HL-60/S4 treated with phorbol 12-myristate 13-acetate at 8.2 ng/mL for 4 days and 3 days (cell line): ENCODE data around the gene GJB3.
"Not testable (repeated sequence)": the region's sequence is repeated elsewhere in the genome, so short reads cannot be mapped to it uniquely, and the experiment has no call there.

Experiments
- in situ Hi-C: fragments of 300-500 bp; cut with MboI; formaldehyde crosslinking; loops from 2 replicates; pipeline ENCODE4 v1.15.0; 2022; ENCODE audit warnings: low sequenced_read_pairs

The GJB3 gene

DNA sequence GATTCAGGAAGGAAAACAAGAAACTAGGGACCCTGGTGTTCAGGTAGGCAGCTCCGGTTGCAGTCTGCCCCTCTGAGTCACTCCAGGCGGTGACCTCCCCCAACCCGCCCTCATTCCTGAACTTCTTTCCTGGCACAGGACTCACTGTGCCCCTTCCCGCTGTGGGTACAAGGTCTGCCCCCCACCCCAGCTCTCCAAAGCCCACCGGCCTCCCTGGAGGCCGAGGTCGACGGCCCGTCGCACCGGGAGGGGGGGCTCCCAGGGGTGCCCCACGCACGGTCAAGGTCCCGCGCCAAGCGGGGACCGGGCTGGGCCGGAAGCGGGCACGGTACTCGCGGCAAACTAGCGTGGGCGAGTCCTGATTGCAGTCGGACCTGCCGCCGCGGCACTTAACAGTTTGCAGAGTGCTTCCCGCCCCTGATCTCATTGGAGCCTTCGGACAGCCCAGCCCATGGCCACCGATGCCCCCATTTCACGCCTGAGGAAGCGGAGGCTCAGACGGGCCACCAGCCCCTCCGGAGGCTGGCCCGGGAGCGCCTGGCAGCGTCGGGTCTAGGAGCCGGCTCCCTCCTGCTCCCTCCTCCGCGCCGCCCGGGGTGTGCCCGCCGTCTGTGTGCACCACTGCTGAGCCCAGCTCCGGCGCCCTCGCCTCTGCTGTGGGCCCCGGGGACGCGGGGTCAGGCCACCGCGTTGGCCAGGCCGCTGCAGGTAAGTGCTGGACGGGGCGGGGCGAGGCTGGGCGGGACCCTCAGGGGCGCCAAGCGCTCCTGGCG is at the start of gene GJB3:
Gene GJB3, plus strand, starts transcription at position 144 of the 773 bp plus-strand sequence. CDS start 3,549 bp downstream, outside the sequence.
- in situ Hi-C loops, result no loop called here

GRCh38 chr1:34732831-34733230 is 48.2 kb upstream of the GJB3 start:
- in situ Hi-C loops, result not testable (repeated sequence)

DNA sequence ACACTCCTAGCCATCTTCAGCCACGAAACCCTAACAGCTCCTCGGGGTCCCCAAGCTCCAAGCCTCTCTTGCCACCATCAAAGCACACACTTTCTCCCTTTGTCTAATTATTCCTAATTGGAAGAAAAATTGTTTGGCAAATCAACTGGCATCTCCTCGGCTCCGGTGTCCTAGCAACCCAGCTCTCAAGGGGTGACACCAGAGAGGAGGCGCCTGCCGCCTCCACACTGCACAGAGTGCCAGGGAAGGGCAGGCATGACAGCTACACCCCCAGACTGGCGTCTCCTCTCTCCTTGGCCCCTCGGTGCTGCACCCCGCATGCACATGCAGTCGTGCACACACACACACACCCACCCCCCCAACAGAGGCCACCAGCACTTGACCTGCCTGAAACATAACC is 44.3 kb upstream of the GJB3 start:
- in situ Hi-C loops, result no loop called here

DNA sequence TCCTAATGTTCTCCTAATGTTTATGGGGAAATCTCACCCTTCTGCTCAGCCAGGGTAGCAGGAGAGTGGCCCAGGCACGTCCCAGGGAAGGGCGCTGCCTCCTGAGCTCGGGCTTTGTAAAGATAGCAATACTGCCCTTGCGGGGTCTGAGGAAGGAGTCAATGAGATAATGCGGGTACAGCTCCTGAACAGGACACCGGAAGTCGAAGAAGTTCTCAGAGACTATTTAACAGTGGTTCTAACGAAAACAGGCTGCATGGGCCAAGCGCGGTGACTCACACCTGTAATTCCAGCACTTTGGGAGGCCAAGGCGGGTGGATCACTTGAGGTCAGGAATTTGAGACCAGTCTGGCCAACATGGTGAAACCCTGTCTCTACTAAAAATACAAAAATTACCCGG is 43.8 kb upstream of the GJB3 start:
- in situ Hi-C loops, result not testable (repeated sequence)

GRCh38 chr1:34739613-34740012 is 41.4 kb upstream of the GJB3 start:
- in situ Hi-C loops, result no loop called here

DNA sequence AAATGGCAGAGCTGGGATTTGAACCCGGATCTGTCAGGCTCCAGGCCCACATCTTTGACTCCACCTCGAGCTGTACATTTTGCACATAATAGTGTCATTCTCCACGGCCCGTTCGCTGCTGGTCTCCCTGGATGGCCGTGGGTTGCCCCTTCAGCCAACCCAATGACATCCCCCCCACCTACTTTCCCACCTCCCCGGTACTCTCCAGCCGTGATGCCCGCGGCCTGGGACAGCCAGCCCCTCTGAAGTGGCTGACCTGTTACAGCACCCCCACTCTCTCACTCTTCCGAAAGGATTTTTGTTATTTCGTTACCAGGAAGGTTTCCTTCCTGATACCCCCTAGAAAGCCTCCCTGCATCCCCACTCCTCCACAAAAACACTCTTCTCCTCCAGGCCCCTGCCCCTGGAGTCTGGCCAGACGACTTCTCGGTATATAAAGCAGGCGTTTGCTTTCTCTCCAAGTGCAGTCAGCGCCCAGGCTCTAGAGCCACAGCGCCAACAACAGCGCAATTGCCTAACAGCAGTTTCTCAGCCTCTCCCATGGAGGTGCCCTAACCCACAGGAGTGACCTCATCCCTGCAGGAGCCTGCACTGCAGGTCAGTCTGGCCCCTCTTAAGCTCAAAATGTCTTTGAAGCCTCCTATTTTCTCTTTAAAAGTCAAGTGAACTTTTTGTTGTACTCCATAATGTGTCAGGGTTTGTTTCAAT is 40.7 kb upstream of the GJB3 start:
- in situ Hi-C loops, result no loop called here

DNA sequence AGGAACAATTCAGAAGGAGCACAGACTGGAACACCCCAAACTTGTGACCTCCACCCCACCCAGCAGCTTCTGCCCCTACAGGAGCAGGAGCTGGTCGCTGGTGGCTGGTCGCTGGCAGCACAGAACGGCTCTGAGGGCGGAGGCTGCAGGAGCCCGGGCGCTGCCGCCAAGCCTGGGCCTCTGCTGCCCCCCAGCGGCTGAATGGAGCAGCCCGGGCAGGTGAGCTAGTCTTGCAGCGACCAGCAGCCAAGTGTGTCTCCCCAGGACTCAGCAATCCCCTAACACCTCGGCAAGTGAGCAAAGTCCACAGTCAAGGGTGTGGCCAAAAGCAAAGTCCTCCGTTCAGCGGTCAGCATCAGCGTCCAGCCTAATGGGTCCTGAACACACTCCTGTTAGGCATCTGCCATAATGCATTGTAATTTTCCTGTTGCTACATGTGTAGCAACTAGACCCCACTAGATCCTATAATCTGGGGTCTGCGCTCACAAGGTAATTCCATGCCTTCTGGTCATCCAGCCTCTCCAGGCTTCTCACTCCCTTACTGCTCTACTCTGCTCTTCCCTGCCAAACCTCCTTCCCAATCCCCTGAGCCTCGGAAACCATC is 38.2 kb upstream of the GJB3 start:
- in situ Hi-C loops, result no loop called here

DNA sequence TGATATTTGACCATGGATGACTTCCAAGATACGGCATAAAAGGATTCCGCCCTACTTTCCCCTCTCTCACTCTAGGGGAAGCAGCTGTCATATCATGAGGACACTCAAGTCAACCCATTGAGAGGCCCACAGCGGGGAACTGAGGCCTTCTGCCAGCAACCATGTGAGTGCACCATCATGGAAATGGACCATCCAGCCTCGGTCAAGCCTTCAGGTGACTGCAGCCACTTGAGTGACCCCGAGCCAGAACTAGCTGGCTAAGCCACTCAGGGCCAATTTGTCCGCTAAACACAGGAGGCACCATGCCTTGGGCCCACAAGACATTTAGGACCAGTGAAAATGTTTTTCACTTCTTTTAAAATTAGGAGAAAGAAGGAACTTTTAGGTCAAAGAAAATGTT is 37.2 kb upstream of the GJB3 start:
- in situ Hi-C loops, result no loop called here

DNA sequence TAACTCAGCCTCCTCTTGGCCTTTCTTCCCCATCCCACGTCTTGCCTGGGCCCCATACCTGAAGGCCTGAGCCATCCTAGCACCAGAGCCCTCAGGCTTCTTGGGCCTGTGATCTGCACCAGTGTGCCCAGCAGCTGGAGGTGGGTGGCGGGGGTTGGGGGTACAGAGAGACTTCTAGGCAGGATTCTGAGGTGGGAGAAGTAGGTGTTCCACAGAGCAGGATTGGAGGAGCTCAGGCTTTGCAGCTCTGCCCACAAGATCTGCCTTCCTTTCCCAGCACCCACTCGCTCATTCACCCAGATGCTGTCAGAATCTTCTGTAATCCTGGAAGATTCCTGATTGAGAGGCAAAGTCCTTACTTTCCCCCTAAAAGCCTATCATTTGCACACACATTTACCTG is 36.2 kb upstream of the GJB3 start:
- in situ Hi-C loops, result no loop called here

DNA sequence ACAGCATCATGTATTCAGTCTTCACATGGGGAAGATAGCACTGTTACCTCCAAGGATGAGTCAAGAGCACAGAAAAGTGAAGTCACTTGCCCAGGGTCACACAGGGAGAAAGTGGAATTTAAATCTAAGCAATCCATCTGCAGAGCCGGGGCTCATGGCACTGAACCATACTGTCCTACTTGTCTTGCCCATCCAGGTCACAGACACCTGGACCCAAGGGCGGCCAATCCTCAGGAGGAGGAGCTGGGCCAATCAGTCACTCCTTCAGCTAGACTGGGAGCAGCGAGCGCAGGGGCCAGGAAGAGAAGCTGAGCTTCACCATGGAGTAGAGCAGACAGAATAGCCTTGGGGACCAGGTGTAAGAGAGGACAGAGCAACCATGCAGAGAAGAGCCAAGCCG is 35.3 kb upstream of the GJB3 start:
- in situ Hi-C loops, result no loop called here

DNA sequence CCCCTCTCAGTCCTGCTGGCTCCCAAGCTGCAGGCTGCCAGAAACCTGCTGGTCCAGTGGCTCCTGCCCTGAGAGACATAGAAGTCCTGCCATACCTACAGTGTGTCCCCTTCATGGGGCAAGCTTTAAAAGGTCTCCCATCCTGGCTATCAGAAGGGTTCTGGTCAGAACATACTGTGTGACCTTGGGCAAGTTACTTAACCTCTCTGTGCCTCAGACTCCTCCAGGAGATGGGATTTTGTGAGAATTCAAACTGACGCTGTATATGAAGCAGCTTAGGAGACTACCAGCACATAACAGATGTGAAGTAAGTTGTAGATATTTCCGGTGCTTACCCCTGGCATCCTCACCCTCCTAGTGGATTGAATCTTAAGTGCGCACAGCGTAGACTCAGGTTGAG is 34.9 kb upstream of the GJB3 start:
- in situ Hi-C loops, result no loop called here

DNA sequence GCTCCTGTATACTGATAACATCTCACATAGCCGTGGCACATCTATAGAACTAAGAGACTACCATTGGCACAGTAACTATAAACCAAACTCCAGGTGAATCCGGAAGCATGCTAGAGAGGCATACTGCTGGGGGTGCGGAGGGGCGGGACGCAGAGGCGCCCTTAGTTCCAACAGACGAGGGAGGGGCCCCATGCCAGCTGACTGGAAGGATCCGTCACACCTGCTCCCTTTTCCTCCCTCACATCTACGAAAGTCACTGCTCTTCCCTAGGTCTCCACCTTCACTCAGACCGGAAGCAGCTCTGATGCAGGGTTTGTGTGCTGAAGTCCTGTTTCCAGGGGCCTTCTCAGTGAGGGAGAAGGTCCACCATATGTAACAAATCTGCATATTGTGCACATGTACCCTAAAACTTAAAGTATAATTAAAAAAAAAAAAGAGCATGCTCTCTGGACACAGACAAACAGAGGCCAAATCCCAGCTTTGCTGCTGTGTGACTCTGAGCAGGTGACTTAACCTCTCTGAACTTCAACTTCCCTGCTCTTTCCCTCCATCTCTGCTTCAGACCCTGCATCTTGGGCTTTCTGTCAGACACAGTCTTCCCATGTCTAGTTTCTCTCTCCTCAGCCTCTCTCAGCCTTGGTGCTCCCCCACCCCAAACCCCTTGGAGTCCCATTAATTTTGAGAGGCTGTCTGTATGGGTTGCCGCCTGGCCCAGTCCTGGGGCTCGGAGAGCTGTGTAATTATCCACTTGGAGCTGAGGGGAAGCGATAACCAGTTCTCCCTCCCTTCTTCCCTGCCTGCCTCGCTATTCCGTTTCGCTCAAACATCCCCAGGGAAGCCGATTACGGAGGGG is 34.0 kb upstream of the GJB3 start:
- in situ Hi-C loops, result no loop called here

- in situ Hi-C loops, result no loop called here
Observed at GRCh38 chr1:34747638-34747941, 33.4 kb upstream of the GJB3 start.

GRCh38 chr1:34749992-34750391 is 31.0 kb upstream of the GJB3 start:
- in situ Hi-C loops, result no loop called here

- in situ Hi-C loops, result no loop called here
Observed at GRCh38 chr1:34750610-34751009, 30.4 kb upstream of the GJB3 start.

- in situ Hi-C loops, result no loop called here
Observed at GRCh38 chr1:34753163-34753562, 27.9 kb upstream of the GJB3 start.

- in situ Hi-C loops, result no loop called here
Observed at GRCh38 chr1:34754964-34755637, 25.9 kb upstream of the GJB3 start, which contains the start of gene GJB5. TSS of gene GJB5 (plus strand) at chr1:34755047. CDS start at chr1:34757331, 2,284 bp downstream.

DNA sequence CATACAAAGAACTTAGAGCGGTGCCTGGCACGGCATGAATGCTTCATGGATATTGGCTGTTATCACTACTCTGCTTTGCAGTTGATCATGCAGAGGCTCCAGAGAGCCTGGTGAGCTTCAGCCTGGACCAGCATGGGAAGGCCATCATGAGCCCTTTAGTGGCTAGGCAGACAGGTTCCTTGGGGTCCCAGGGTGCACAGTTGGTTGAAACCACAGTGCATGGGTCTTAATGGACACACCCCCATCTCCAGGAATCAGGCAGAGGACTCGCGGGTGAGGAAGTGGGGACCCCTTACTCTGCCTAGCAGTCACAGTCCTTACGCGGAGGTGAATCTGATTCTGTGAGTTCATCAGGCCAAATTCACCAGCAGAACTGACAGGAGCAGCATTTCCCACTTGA is 25.1 kb upstream of the GJB3 start:
- in situ Hi-C loops, result no loop called here

DNA sequence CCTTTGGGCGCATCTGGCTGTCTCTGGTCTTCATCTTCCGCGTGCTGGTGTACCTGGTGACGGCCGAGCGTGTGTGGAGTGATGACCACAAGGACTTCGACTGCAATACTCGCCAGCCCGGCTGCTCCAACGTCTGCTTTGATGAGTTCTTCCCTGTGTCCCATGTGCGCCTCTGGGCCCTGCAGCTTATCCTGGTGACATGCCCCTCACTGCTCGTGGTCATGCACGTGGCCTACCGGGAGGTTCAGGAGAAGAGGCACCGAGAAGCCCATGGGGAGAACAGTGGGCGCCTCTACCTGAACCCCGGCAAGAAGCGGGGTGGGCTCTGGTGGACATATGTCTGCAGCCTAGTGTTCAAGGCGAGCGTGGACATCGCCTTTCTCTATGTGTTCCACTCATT is 23.6 kb upstream of the GJB3 start:
- in situ Hi-C loops, result no loop called here

DNA sequence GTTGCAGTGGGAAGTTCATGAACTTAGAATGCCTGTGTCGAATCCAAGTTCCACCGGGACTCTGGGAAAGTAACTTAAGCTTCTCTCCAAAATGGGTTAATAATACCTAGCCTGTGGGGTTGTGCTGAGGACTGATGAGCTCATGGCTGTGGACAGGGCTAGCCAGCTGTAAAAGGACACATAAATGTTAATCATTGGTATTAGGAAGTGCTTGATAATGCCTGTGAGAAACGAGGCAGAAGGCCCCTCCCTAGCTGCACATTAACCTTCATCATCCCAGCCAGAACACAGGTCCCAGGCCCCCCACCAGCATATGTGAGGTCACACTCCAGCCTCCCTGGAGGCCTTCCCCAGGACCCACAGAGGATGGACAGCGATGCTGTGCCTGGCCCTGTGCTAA is 22.3 kb upstream of the GJB3 start:
- in situ Hi-C loops, result no loop called here
